ENCODE measurements around the gene CERKL. TPM values are rescaled to one million over a fixed set of nuclear protein-coding genes. Genes with fewer than 3 reads are reported as not detected.

Gene CERKL
- total RNA-seq, 1 experiment from 2014 or later = 0.23 TPM

DNA sequence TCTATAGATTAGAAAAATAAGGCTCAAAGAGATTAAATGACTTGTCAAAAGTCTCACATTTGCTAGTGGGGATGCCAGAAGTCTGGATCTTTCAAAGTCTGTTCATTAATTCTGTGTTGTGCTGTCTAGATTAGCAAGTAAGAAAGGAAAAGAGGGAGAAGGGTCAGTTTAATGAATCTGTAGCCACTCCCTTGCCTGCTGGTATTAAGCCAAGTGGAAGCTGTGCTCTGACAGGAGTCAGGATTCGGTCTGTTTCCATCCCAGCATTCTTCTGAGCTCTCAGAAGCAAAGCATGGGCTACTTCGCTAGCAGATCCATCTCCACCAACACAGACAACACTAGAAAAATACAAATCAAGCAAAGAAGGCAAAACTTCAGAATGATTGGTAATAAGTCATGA is 98.5 kb downstream of the CERKL start:
- TF ChIP-seq, protein P1, sequence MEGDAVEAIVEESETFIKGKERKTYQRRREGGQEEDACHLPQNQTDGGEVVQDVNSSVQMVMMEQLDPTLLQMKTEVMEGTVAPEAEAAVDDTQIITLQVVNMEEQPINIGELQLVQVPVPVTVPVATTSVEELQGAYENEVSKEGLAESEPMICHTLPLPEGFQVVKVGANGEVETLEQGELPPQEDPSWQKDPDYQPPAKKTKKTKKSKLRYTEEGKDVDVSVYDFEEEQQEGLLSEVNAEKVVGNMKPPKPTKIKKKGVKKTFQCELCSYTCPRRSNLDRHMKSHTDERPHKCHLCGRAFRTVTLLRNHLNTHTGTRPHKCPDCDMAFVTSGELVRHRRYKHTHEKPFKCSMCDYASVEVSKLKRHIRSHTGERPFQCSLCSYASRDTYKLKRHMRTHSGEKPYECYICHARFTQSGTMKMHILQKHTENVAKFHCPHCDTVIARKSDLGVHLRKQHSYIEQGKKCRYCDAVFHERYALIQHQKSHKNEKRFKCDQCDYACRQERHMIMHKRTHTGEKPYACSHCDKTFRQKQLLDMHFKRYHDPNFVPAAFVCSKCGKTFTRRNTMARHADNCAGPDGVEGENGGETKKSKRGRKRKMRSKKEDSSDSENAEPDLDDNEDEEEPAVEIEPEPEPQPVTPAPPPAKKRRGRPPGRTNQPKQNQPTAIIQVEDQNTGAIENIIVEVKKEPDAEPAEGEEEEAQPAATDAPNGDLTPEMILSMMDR (IDR thresholded peaks at IDR 0.05; ENCODE audit: unreplicated experiment) = no peak
- Mint-ChIP-seq H3K4me3 (ENCODE audit: unreplicated experiment) (no peak overlapping the region), H3K27ac (ENCODE audit: low read depth, unreplicated experiment) (no peak overlapping the region), H3K9me3 (ENCODE audit: unreplicated experiment) (no peaks in the 10 kb centered on the region), H3K27me3 (ENCODE audit: insufficient read depth, unreplicated experiment) (no peaks in the 10 kb centered on the region), H3K36me3 (ENCODE audit: insufficient read depth, unreplicated experiment) (peaks cover 7% of the 10 kb centered on the region), H3K4me1 (ENCODE audit: insufficient read depth, unreplicated experiment) (peaks cover 5% of the 10 kb centered on the region)
- no TSS peak for BruUV-seq (replicated peaks)
- ChIA-PET POLR2A (no interaction called here), CTCF (interaction anchor here (1.1 kb wide), 1 partner anchor 157 kb away, joined by 4 read pairs; no protein-coding TSS in a partner anchor)
- no peak for DNase-seq (ENCODE audit: unreplicated experiment)
- intact Hi-C loops (cut with micrococcal nuclease) = no loop called here

DNA sequence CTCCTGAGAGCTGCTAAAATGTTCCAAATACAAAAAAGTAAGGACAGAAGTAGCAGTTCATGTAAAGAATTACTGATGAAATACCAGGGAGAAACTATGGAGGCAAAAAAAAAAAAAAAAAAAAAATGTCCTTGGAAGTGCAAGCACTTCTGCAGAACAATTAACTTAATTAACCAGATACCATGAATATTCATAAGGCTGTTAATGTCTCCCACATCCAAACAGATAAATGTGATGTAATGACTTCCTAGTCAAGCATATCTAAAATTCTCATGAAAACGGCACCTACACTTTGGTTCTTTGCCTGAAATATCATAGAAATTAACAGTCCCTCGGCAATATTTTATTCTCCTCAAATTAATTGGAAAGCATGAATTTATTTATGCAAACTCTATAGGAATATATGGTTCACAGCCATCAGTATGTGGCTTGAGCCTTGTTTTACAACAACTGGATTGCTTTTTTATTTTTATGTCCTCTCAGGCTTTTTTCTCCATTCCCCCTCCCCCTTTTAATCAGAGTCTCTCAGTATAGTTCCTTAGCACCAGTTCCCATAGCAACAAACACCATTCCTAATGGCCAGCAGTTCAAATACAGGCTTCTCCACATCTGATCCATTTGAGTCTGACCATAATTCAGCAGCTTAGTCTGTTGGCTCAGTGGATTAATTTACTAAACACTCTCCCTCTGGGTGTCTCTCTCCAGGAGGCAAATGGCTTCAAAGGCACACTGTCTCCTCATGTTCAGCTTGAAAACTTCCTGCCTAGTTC is 102.7 kb downstream of the CERKL start:
- Mint-ChIP-seq H3K27me3 (ENCODE audit: insufficient read depth, unreplicated experiment) (no peaks in the 10 kb centered on the region), H3K4me3 (ENCODE audit: unreplicated experiment) (no peak overlapping the region), H3K4me1 (ENCODE audit: insufficient read depth, unreplicated experiment) (peaks cover 5% of the 10 kb centered on the region), H3K36me3 (ENCODE audit: insufficient read depth, unreplicated experiment) (peaks cover 7% of the 10 kb centered on the region), H3K9me3 (ENCODE audit: unreplicated experiment) (no peaks in the 10 kb centered on the region), H3K27ac (ENCODE audit: low read depth, unreplicated experiment) (no peak overlapping the region)
- ChIA-PET CTCF (no interaction called here), POLR2A (interaction anchor here (0.6 kb wide), 1 partner anchor 22 kb away, joined by 3 read pairs; no protein-coding TSS in a partner anchor)
- intact Hi-C loops (cut with micrococcal nuclease) = no loop called here
- TF ChIP-seq, protein P1 (IDR thresholded peaks at IDR 0.05; ENCODE audit: unreplicated experiment) = no peak
- DNase-seq (ENCODE audit: unreplicated experiment) = no peak
- no TSS peak for BruUV-seq (replicated peaks)

DNA sequence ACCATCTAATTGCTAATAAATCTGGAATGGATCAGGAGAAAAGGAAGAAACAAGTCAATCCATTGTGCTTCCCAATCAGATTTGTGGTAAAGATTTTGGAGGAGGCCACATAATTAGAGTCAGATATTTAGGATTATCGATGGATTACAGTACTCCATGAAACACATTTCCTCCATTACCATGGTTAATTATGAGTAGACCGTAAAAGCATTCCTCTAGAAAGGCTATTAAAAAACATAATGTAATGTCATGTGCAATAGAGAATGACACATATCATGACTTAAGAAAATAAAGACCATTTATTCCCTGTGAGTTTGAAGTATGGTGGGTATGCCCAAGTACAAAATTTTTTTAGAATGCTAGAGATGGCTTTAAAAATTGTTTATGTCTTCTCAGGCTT is 103.7 kb downstream of the CERKL start:
- ChIA-PET POLR2A (no interaction called here), CTCF (no interaction called here)
- H3K27ac Mint-ChIP-seq (ENCODE audit: low read depth, unreplicated experiment) = no peak overlapping the region
- H3K36me3 Mint-ChIP-seq (ENCODE audit: insufficient read depth, unreplicated experiment) = peaks cover 8% of the 10 kb centered on the region
- H3K4me3 Mint-ChIP-seq (ENCODE audit: unreplicated experiment) = no peak overlapping the region
- no peaks in the 10 kb centered on the region for H3K27me3 Mint-ChIP-seq (ENCODE audit: insufficient read depth, unreplicated experiment)
- TF ChIP-seq, protein P1 (IDR thresholded peaks at IDR 0.05; ENCODE audit: unreplicated experiment) = no peak
- DNase-seq (ENCODE audit: unreplicated experiment) = no peak
- no peaks in the 10 kb centered on the region for H3K9me3 Mint-ChIP-seq (ENCODE audit: unreplicated experiment)
- BruUV-seq (replicated peaks) = no TSS peak
- peaks cover 5% of the 10 kb centered on the region for H3K4me1 Mint-ChIP-seq (ENCODE audit: insufficient read depth, unreplicated experiment)
- intact Hi-C loops (cut with micrococcal nuclease) = no loop called here

DNA sequence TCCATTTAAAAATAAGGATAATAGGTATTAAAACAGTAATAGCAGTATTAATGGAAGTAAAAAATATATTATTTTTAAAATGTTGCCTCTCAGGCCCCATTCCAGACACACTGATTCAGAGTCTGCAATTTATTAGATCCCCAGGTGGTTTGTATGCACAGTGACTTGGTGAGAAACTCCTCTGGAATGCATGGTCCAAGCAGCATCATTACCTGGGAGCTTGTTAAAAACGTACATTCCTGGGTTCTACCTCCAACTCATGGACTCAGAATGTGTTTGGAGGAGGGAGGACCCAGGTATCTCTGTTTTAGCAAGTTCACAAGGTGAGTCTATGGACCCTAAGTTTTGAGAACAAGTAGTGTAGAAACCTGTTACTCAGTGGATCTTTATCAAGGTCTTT is 104.1 kb downstream of the CERKL start:
- no peaks in the 10 kb centered on the region for H3K9me3 Mint-ChIP-seq (ENCODE audit: unreplicated experiment)
- no TSS peak for BruUV-seq (replicated peaks)
- DNase-seq (ENCODE audit: unreplicated experiment) = peak; percentile 18
- ChIA-PET CTCF (no interaction called here), POLR2A (no interaction called here)
- intact Hi-C loops (cut with micrococcal nuclease) = no loop called here
- H3K4me3 Mint-ChIP-seq (ENCODE audit: unreplicated experiment) = no peak overlapping the region
- peaks cover 11% of the 10 kb centered on the region for H3K36me3 Mint-ChIP-seq (ENCODE audit: insufficient read depth, unreplicated experiment)
- no peak overlapping the region for H3K27ac Mint-ChIP-seq (ENCODE audit: low read depth, unreplicated experiment)
- TF ChIP-seq, protein P1 (IDR thresholded peaks at IDR 0.05; ENCODE audit: unreplicated experiment) = no peak
- peaks cover 5% of the 10 kb centered on the region for H3K4me1 Mint-ChIP-seq (ENCODE audit: insufficient read depth, unreplicated experiment)
- no peaks in the 10 kb centered on the region for H3K27me3 Mint-ChIP-seq (ENCODE audit: insufficient read depth, unreplicated experiment)
